HG03159 (cell line): Measurements from ENCODE around the gene MARCHF7.
"Not testable (repeated sequence)": the region's sequence is repeated elsewhere in the genome, so short reads cannot be mapped to it uniquely, and the experiment has no call there.

Source experiments
- ATAC-seq: cut with Tn5 transposase; IDR thresholded peaks from one replicate; pipeline ENCODE4 v1.9.1; 2021; ENCODE audit warnings: mild to moderate bottlenecking, moderate library complexity; ENCODE audit not compliant: unreplicated experiment

MARCHF7 gene

DNA sequence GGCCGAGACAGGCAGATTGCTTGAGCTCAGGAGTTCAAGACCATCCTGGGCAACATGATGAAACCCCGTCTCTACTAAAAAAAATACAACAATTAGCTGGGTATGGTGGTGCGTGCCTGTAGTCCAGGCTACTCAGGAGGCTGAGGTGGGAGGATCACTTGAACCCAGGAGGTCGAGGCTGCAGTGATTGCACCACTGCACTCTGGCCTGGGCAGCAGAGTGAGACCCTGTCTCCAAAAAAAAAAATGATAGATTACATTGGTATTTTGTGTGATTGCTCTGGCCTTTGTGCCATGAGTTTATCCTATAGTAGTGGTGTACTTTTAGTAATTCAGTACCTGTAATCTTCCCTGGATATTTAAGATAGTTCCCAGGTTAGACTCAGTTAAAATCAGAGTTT lies 4.1 kb downstream of the MARCHF7 start:
- ATAC-seq, result not testable (repeated sequence)

DNA sequence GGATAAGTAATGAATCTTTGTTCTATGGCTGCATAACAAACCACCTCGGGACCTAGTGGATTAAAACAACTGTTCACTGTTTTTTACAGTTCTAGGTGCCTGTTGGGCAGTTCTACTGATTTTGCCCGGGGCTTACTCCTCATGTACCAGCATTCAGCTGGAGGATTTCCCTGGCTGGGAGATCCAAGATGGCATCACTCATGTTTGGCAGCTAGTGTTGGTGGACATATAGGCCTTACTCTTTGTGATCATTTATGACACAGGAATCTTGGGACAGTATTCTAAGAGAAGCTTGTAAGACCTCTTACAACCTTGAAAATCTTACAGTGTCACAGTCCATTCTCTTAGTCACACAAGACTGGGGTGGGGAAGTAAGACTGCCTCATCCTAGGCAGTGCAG lies 4.6 kb downstream of the MARCHF7 start:
- ATAC-seq, result no peak

DNA sequence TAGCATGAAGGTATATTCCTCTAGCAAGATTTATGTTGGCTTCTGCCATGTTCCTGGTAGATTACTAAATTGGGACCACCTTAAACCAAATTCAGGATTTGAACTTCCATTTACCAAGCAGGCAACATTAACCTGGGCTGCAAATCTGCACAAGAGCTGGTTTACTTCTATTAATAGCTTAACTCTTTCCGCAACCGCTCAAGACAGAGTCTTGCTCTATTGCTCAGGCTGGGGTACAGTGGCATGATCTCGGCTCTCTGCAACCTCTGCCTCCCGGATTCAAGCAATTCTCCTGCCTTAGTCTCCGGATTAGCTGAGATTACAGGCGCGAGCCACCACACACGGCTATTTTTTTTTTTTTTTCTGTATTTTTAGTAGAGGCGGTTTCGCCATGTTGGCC lies 8.4 kb downstream of the MARCHF7 start:
- ATAC-seq, result no peak

DNA sequence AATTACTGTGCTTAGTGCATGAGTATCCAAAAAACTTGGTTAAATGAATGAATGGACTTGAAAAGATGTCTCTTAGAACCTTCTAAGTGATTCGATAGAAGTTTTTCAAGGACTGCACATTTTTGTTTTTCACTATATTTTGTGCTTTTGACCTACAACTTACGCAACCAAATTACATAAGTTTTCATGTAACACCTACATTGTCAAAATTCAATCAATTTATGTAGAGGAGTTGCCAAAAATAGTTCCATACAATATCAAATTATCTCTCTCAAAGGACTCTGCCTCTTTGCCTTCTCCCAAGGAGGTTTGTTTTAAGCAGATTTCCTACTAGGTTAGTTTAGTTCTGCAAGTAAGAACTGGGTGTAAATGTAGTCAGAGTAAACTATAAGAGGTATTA lies 10.3 kb downstream of the MARCHF7 start:
- ATAC-seq, result no peak

DNA sequence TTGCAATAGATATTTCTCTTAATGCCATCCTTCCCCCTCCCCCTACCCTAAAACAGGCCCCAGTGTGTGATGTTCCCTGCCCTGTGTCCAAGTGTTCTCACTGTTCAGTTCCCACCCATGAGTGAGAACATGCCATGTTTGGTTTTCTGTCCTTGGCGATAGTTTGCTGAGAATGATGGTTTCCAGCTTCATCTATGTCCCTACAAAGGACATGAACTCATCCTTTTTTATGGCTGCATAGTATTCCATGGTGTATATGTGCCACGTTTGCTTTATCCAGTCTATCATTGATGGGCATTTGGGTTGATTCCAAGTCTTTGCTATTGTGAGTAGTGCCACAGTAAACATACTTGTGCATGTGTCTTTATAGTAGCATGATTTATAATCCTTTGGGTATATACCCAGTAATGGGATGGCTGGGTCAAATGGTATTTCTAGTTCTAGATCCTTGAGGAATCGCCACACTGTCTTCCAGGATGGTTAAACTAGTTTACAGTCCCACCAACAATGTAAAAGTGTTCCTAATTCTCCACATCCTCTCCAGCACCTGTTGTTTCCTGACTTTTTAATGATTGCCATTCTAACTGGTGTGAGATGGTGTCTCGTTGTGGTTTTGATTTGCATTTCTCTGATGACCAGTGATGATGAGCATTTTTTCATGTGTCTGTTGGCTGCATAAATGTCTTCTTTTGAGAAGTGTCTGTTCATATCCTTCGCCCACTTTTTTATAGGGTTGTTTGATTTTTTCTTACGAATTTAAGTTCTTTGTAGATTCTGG lies 12.7 kb downstream of the MARCHF7 start:
- not testable (repeated sequence) for ATAC-seq

DNA sequence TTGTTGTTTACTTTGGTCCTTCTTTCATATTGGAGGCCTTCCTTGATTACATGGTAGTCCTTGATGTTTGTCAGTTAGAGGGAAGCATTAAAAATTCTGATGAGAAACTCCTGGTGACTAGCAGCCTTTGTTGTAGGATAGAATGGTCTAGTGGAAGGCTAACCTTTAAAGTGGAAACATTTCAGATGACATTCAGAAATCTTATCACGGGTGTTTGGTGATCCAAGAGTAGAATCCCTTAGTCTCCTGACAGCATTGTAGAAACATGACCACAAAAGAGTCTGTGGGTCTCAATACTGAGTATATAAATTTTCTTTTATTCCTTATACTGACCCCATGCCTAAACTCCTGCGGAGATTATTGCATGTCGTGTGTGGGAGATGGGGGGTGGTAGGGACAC lies 13.4 kb downstream of the MARCHF7 start:
- ATAC-seq, result no peak

DNA sequence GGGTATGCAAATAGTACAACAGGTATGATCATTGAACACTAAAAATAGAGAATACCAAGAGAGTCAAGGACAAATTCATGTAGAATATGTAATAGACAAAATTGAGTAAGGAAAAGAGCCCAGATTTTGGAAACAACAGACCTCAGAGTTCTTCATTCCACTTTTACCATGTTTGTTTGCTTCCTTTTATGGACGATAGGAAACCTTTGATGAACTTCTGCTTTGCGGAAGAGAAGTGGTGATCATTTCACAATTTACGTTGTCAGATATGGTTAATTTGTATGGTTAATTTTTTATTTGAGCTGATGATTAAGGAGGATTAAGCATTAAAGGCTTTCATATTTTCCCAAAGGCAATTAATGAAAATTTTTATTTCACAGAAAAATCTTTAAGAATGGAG lies 16.3 kb downstream of the MARCHF7 start:
- ATAC-seq, result no peak

DNA sequence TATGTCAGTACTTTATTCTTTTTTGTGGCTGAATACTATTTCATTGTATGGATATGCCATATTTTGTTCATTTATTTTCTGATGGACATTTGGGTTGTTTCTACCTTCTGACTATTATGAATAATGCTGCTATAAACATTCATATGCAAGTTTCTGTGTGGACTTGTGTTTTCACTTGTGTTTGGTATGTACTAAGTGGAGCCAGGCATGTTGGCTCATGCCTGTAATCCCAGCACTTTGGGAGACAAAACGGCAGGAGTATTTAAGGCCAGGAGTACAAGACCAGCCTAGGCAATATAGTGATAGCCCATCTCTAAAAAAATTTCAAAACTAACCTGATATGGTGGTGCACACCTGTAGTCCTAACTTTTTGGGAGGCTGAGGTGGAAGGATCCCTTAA lies 23.3 kb downstream of the MARCHF7 start:
- no peak for ATAC-seq

DNA sequence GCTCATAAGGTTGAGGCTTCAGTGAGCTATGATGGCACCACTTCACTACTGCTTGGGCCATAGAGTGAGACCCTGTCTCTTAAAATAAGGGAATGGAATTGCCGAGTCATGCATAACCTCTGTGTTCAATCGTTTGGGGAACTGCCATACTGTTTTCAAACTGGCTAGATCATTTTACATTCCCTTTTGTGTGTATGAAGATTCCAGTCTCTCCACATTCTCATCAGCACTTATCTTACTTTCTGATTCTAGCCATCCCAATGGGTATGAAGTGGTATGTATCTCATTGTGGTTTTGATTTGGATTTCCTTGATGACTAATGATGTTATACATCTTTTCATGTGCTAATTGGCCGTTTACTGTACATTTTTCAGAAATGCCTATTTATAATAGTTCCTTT lies 23.7 kb downstream of the MARCHF7 start:
- ATAC-seq, result no peak

DNA sequence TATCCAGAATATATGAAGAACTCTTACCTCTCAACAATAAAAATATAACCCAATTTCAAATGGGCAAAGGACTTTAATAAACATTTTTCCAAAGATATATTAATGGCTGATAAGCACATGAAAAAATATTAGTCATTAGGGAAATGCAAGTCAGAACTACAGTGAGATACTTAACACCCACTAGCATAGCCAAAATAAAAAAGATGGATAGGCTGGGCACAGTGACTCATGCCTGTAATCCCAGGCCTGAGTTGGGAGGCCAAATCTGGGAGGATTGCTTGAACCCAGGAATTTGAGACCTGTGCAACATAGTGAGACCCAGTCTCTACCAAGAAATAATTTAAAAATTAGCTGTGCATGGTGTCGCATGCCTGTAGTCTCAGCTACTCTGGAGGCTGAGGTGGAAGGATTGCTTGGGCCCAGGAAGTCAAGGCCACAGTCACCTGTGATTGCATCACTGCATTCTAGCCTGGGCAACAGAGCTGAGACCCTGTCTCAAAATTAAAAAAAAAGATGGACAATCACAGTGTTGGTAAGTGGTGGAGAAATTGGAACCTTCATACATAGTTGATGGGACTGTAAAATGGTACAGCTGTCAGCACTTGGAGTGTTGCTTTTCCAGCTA lies 25.1 kb downstream of the MARCHF7 start:
- ATAC-seq, result no peak

DNA sequence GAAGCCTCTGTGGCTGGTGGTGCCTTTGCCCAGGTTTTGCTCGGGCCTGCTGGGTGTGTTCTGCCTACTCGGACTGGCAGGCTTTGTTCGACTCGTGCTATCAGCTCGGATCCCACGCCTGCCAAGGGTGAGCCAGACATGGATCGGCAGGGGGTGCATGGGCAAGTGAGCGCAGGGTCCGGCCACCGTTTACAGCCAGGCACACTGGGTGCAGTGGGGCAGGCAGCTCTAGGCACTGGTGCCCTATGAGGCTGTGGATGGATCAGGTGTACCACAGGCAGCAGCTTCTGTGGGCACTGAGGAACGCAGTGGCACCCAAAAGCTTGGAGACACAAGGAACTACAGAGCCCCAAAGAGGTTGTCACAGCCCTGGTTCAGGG lies 25.6 kb downstream of the MARCHF7 start:
- ATAC-seq, result no peak

DNA sequence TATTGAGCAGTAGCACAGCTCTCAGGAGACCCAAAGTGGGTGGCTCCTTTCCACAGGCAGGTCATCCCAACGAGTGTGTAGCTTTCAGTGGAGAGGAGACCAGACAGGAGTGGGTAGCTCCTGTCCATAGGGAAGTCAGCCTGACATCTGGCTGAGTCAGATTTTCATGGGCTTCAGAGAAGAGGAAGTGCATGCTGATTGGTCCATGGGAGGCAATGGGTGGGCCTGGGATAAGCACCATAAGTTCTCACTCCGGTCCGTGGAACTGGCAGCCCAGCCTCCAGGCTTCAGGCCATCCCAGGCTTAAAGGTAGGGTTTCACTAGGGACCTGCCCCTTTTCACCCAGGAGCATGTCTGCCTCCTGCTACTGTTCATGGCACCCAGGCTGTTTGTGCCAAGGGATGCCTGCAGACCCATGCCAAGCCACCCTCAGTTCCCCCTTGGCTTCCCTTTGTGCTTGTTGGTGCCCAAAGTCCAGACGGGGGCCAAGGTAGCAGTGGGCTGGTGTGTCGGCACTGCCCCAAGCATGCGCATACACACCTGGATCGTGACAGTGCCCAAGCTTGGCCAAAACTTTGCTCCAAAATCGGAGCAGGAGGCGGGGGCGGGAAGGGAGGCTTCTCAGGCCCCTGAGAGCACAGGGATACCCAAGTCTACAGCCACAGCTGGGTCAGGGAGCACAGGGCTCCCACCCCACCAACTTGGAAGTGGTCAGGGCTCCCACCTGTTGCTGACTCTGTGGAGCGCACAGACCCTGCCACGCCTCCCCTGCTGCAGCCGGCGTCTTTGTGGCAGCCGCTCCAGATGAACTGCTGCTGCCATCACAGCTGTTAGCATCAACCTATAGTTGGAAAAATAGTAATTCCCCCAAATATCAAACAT lies 26.4 kb downstream of the MARCHF7 start:
- ATAC-seq, result no peak

DNA sequence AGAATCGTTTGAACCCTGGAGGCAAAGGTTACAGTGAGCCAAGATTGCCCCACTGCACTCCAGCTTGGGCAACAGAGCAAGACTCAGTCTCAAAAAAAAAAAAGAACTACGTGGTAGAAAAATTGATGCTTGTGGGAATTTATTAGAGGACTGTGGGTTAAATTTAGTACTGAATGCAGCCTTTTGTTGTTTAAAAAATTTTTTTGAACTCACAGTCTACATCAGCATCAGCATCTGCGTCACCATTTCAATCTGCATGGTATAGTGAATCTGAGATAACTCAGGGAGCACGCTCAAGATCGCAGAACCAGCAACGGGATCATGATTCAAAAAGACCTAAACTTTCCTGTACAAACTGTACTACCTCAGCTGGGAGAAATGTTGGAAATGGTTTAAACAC lies 30.5 kb downstream of the MARCHF7 start:
- ATAC-seq, result no peak

DNA sequence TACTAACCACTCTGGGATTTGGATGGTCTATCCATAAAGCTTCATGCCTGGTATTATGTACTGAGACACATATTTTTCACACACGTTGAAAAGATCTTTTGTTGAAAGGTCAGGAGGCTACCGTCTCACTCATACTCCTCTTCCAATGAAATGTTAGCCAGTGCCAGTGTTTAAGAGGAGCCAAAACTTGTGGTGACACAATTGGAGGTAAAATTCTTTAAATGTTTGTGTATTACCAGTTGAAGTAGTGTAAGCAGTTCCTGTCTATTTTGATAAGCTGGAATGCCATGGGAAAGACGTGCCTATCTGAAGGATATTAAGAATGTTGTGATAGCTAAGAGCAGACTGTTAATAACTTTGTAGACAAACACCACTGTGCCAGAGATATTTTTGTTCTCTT lies 32.1 kb downstream of the MARCHF7 start:
- ATAC-seq, result no peak

DNA sequence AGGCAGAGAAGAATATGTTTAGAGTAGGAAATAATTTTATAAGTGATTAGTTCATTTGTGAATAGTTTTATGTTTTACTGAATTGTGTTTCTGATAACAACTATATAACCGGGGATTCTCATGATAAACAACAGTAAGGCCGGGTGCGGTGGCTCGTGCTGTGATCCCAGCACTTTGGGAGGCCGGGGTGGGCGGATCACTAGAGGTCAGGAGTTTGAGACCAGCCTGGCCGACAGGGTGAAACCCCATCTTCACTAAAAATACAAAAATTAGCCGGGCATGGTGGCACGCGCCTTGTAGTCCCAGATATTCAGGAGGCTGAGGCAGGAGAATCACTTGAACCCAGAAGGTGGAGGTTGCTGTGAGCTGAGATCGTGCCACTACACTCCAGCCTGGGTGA lies 32.9 kb downstream of the MARCHF7 start:
- ATAC-seq, result not testable (repeated sequence)

DNA sequence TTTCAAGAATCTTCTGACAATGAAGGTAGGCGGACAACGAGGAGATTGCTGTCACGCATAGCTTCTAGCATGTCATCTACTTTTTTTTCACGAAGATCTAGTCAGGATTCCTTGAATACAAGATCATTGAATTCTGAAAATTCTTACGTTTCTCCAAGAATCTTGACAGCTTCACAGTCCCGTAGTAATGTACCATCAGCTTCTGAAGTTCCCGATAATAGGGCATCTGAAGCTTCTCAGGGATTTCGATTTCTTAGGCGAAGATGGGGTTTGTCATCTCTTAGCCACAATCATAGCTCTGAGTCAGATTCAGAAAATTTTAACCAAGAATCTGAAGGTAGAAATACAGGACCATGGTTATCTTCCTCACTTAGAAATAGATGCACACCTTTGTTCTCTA lies 35.8 kb downstream of the MARCHF7 start:
- ATAC-seq, result no peak

DNA sequence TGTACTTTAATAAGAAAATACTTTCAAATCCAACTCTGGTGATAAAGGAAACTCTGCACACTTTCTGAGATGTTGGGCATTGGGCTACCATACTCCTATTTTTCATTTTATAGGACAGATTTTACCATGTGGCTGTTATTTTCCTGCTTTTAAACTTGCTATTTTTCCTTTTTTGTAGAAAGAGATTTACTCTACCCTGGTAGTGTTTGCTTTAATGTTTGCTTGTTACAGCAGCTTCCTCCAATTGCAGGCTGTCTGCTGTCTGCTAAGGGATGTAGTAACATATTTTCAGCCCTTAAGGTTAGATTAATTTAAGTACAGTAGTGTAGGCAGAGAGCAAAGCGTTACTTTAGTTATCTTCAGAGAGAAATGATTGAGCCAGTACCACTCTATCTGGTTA lies 38.6 kb downstream of the MARCHF7 start:
- no peak for ATAC-seq

DNA sequence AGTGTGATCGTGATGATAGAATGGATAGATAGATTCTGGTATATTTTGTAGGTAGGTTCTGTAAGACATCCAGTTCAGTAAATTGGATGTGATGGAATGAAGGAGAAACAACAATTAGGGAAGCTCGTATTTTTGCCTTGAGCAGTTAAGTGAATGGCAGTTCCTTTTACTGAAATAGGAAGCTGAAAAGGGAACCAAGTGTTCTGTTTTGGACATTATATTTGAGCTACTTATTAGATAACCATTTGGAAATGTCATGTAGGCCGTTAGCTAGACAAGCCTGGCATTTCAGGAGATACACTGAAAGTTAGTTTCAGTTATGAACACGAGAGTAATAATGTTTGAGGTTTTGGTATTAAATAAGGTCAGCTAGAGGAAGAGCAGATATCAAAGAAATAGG lies 41.5 kb downstream of the MARCHF7 start:
- ATAC-seq, result no peak

DNA sequence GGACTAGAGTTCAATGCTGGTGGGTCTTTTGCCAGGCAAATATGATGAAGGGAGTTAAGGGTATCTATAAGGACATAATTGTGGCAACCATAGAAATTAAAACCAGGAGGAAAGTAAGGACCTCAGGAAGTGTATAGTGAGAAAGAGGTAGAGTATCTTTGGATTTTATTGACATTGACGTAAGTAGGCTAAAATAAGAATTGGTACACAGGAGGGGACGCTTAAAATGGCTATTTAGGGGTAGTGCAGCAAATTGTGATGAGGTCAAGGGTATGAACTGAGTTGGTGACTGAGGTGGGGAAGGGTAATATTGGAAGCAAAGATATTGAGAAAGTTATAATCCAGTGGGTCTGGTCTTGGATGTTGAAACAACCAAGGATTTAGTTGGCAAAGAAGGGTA lies 42.7 kb downstream of the MARCHF7 start:
- ATAC-seq, result no peak

DNA sequence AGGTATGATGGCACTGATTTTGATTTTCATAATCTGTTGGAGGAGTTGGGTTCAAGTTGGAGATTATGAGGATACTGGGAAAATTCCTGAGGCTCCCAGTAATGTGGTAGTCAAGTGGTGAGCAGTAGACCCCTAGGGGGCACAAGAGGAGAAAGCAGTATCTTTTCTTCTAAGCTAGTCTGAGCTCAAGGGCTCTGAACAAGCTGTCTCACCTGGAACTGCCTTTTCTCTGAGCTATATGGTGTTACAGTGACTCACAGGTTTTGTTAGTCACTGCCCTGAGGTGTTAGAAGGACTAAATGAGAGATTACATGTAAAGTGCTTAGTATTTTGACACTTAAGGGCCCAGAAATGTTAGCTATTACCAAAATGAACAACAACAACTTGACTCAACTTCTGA lies 43.5 kb downstream of the MARCHF7 start:
- no peak for ATAC-seq

DNA sequence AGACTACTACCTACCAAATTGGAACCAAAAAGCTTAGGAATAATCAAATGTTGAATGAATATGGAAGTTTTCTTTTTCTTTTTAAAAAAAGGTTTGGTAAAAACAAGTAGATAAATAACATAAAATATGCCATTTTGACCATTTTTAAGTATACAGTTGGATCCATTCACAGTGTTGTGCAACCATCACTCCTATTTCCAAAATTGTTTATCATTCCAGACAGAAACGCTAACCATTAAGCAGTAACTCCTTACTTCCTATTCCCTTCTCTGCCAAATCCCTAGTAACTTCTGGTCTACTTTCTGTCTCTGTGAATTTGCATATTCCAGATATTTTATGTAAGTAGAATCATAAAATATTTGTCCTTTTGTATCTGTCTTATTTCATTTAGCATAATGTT lies 45.9 kb downstream of the MARCHF7 start:
- ATAC-seq, result no peak

DNA sequence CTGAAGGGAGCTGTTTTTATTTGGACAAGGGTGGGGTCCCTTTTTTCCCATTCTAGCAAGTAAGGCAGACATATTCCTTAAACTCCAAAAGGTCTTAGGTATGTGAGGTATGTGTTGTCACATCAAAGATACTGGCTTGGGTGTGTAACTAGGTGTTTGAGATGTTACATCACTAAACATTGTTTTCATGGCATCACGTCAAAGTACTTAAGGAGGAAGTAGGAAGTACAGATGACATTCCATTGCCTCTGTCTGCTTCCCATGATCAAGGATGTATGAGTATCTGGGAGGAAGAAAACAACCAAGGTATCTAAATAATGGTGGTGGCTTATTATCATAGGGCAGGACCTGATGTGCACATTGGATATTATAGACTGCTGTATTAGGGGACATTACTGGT lies 46.4 kb downstream of the MARCHF7 start:
- no peak for ATAC-seq
